Smooth muscle cell of the brain vasculature (primary cell): Measurements from ENCODE around the gene DGLUCY.
"Not testable (repeated sequence)": the region's sequence is repeated elsewhere in the genome, so short reads cannot be mapped to it uniquely, and the experiment has no call there.

Experiments
- DNase-seq: peaks from one replicate; pipeline ENCODE4 v3.0.0-alpha.2; 2012; ENCODE audit warnings: low read depth, low spot score

DGLUCY gene

GRCh38 chr14:91108941-91109611 lies 4.8 kb upstream of the DGLUCY start:
- no peak for DNase-seq

DNA sequence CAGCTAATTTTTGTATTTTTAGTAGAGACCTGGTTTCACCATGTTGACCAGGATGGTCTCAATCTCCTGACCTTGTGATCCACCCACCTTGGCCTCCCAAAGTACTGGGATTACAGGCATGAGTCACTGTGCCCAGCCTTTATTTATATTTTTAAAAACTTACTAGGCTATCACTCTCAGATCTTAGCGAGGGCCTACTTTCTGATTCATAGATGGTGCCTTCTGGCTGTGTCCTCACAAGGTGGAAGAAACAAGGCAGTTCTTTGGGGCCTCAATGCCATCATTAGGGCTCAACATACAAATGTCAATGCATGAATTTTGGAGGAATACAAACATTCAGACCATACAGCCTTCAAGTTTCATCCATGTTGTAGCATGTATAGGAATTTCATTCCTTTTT lies 2.4 kb upstream of the DGLUCY start:
- no peak for DNase-seq

GRCh38 chr14:91112194-91112593 lies 1.7 kb upstream of the DGLUCY start:
- DNase-seq = no peak

DNA sequence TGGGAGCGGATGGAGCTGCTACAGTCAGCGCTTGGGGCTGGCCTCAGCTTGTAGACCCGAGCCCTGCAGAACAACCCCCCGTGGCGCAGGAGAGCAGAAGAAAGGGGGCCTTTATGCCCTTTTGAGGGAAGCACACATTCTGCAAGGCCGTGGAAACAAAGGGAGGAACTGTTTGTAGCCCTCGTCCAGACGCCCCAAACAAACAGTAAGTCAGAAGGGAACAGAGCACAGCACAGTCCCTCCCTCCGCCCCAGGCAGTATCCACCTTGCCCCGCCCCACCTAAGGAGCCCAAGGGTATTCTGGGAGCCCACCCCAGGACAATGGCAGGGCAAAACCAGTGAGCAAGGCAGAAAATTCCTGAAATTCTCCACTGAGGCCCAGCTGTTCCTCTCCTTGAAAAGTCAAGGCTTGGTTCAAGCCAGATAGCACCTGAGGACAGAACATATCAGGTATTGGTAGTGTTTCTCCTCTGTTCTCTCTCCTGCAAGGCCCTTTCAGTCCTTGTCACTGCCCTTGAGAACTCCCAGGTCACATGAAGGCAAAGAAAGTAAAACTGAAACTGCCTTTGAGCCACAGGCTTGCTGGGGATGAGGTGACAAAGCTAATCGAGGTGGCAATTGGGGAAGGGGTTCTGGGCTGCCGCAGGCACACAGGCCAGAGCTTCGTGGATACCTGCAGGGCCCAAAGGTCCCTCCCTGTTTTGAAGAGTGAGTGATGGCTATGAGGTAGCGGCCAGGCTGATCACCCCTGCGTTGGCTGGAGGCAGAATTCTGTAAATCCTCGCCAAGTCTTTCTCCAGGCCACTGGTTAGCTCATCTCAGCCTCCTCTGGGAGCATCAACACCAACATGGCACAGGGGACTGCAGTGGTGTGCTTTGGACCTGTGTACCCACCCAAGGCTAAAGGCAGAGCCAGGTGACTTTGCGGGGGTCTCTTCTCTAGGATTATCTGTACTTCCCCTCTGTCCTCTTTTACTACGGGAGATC lies 499 bp downstream of the DGLUCY start:
- peak; percentile 59 for DNase-seq

DNA sequence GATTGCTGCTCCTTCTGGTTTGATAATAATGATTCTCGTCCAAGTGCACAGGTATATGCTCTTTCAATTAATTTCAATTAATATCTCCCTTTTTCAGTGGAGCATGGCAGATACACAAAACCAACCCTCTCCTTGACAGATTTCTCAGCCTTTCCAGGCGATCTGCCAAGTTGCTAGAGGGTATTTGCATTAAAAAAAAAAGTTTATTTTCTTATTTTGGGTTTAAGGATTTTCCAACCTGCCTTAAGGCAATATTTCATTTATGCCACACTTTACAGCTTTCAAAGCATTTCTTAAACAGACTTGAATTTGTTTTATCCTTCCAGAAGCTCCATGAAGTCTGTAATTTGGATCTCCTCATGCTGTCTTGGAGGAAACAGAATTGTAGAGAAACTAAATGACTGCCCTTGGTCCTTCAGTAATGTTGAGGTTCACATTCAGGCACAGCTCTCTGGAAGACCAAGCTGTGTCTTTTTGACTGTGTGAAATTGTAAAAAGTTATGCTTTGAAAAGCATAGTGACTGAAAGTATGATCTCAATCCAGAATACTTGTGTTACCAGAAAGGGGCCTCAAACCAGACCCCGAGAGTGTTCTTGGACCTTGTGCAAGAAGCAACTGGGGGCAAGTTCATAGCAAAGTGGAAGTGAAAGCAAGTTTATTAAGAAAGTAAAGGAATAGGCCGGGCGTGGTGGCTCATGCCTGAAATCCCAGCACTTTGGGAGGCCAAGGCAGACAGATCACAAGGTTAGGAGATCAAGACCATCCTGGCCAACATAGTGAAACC lies 2.3 kb downstream of the DGLUCY start:
- DNase-seq = no peak

- DNase-seq = no peak
Observed at GRCh38 chr14:91116913-91117588, 3.2 kb downstream of the DGLUCY start.

DNA sequence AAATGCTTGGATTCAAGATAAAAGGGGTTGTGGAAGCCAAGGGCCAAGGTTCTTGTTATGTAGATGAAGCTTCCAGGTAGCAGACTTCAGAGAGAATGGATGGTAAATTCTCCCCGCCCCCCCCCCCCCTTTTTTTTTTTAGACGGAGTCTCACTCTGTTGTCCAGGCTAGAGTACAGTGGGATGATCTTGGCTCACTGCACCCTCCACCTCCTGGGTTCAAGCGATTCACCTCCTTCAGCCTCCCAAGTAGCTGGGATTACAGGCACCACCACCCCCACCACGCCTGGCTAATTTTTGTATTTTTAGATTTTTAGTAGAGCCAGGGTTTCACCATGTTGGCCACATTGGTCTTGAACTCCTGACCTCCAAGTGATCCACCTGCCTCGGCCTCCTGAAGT lies 4.1 kb downstream of the DGLUCY start:
- DNase-seq = no peak

- DNase-seq = no peak
Observed at GRCh38 chr14:91118511-91119068, 4.7 kb downstream of the DGLUCY start.

DNA sequence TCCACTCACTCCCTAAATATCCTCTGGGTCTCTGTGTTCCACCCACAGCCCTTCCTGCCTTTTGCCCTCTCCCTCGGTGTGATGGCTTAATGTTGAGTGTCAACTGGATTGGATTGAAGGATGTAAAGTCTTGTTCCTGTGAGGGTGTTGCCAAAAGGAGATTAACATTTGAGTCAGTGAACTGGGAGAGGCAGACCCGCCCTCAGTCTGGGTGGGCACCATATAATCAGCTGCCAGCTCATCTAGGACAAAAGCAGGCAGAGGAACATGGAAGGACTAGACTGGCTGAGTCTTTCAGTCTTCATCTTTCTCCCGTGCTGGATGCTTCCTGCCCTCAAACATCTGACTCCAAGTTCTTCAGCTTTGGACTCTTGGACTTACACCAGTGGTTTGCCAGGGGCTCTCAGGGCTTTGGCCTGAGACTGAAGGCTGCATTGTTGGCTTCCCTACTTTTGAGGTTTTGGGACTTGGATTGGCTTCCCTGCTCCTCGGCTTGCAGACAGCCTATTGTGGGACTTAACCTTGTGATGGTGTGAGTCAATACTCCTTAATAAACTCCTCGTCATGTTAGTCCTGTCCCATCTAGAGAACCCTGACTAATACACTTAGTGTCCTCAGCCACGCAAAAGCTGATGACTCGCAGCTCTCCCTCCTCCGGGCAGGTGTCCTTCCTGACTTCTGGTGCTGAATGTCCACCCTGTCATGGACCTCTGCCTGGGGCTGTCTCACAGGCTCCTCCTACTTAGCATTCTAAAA lies 5.9 kb downstream of the DGLUCY start:
- DNase-seq = no peak

- no peak for DNase-seq
Observed at GRCh38 chr14:91123201-91123600, 9.3 kb downstream of the DGLUCY start.

- DNase-seq = not testable (repeated sequence)
Observed at GRCh38 chr14:91124406-91125270, 10.8 kb downstream of the DGLUCY start.

DNA sequence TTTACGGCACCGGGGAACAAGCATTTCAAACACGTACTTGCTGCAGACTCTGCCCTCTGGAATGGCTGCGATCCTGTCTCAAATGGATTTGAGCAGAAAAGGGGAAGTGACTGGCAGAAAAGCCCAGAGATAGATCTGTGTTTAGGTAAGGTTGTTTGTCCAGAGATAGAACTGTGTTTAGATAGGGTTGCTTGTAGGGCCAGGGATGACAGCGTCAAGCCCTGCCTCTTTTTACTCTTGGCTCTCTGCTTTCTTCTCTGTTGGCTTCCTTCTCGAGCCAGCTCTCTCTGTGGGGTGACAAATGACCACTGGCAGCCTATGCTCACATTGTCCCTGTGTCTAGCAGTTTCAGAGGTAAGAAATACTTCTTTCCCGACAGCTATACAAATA lies 11.4 kb downstream of the DGLUCY start:
- DNase-seq = no peak

- no peak for DNase-seq
Observed at GRCh38 chr14:91125801-91126200, 11.9 kb downstream of the DGLUCY start.

DNA sequence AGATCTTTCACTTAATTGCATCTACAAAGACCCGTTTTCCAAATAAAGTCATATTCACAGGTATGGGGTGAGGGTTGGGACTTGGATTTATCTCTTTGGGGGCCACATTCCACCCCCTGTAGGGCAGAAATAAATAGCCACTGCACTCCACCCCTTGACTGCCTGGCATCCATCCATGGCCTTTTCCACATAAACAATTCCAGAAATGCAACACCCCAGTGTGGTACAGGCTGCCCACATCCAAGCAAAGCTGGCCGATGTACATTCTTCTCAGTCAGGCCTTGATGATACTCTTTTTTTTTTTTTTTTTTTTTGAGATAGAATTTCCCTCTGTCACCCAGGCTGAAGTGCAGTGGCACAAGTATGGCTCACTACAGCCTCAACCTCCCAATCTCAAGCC lies 12.9 kb downstream of the DGLUCY start:
- DNase-seq = no peak

GRCh38 chr14:91127401-91127801 lies 13.5 kb downstream of the DGLUCY start:
- DNase-seq = no peak

DNA sequence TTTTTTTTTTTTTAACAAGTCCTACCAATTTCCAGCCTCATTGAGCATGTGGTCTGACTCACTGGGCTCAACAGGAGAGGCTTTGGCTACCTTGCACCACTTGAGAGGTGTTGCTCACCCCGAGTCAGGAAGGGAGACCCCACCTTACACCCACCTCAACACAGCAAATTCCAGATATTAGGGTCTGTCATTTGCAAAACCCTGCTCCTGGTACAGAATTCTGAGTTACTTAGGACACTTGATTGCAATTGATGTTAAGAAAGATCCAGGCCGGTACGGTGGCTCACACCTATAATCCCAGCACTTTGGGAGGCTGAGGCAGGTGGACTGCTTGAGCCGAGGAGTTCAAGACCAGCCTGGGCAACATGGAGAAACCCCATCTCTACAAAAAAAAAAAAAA lies 14.1 kb downstream of the DGLUCY start:
- DNase-seq = no peak

- no peak for DNase-seq
Observed at GRCh38 chr14:91128699-91129098, 14.8 kb downstream of the DGLUCY start.

- DNase-seq = no peak
Observed at GRCh38 chr14:91129261-91129660, 15.4 kb downstream of the DGLUCY start.

GRCh38 chr14:91135039-91135438 lies 21.2 kb downstream of the DGLUCY start:
- no peak for DNase-seq
